ENCODE results near the gene PISD.
A peak's percentile ranks its signal among the peaks of the same experiment; 100 is the strongest.
"Not testable (repeated sequence)": the region's sequence is repeated elsewhere in the genome, so short reads cannot be mapped to it uniquely, and the experiment has no call there.

PISD gene

GRCh38 chr22:31615491-31615860, 46.5 kb downstream of the PISD start:
- in situ Hi-C loops (cut with HindIII; ENCODE audit: low pct_ligation_motif_present, low pct_unique_long_range_greater_than_20kb, low sequenced_read_pairs): no loop called here
- no peak for DNase-seq

GRCh38 chr22:31614781-31615490, 47.1 kb downstream of the PISD start:
- in situ Hi-C loops (cut with HindIII; ENCODE audit: low pct_ligation_motif_present, low pct_unique_long_range_greater_than_20kb, low sequenced_read_pairs): no loop called here
- DNase-seq: no peak

GRCh38 chr22:31613904-31614296, 48.1 kb downstream of the PISD start:
- in situ Hi-C loops (cut with HindIII; ENCODE audit: low pct_ligation_motif_present, low pct_unique_long_range_greater_than_20kb, low sequenced_read_pairs): no loop called here

GRCh38 chr22:31613286-31613903, 48.6 kb downstream of the PISD start:
- no peak for DNase-seq
- in situ Hi-C loops (cut with HindIII; ENCODE audit: low pct_ligation_motif_present, low pct_unique_long_range_greater_than_20kb, low sequenced_read_pairs): no loop called here

More at GRCh38 chr22:31613904-31614296, 48.1 kb downstream of the PISD start:
- no peak for DNase-seq

- in situ Hi-C loops (cut with HindIII; ENCODE audit: low pct_ligation_motif_present, low pct_unique_long_range_greater_than_20kb, low sequenced_read_pairs): no loop called here
- no peak for DNase-seq
Observed at GRCh38 chr22:31612891-31613285, 49.1 kb downstream of the PISD start.

- in situ Hi-C loops (cut with HindIII; ENCODE audit: low pct_ligation_motif_present, low pct_unique_long_range_greater_than_20kb, low sequenced_read_pairs): no loop called here
- no peak for DNase-seq
Observed at GRCh38 chr22:31611061-31611760, 50.8 kb downstream of the PISD start.

GRCh38 chr22:31610611-31611010, 51.4 kb downstream of the PISD start:
- no peak for DNase-seq
- in situ Hi-C loops (cut with HindIII; ENCODE audit: low pct_ligation_motif_present, low pct_unique_long_range_greater_than_20kb, low sequenced_read_pairs): no loop called here

- in situ Hi-C loops (cut with HindIII; ENCODE audit: low pct_ligation_motif_present, low pct_unique_long_range_greater_than_20kb, low sequenced_read_pairs): no loop called here
- DNase-seq: no peak
Observed at GRCh38 chr22:31609716-31610115, 52.3 kb downstream of the PISD start.

- in situ Hi-C loops (cut with HindIII; ENCODE audit: low pct_ligation_motif_present, low pct_unique_long_range_greater_than_20kb, low sequenced_read_pairs): no loop called here
- DNase-seq: no peak
Observed at GRCh38 chr22:31607696-31608095, 54.3 kb downstream of the PISD start.

- no peak for DNase-seq
- in situ Hi-C loops (cut with HindIII; ENCODE audit: low pct_ligation_motif_present, low pct_unique_long_range_greater_than_20kb, low sequenced_read_pairs): no loop called here
Observed at GRCh38 chr22:31605851-31606585, 56.0 kb downstream of the PISD start.

- DNase-seq: no peak
- in situ Hi-C loops (cut with HindIII; ENCODE audit: low pct_ligation_motif_present, low pct_unique_long_range_greater_than_20kb, low sequenced_read_pairs): no loop called here
Observed at GRCh38 chr22:31604746-31605705, 57.0 kb downstream of the PISD start.

- DNase-seq: no peak
- in situ Hi-C loops (cut with HindIII; ENCODE audit: low pct_ligation_motif_present, low pct_unique_long_range_greater_than_20kb, low sequenced_read_pairs): no loop called here
Observed at GRCh38 chr22:31604137-31604705, 57.8 kb downstream of the PISD start.

GRCh38 chr22:31603574-31603973, 58.4 kb downstream of the PISD start:
- in situ Hi-C loops (cut with HindIII; ENCODE audit: low pct_ligation_motif_present, low pct_unique_long_range_greater_than_20kb, low sequenced_read_pairs): no loop called here
- DNase-seq: no peak

- peak; percentile 87 for DNase-seq
- in situ Hi-C loops (cut with HindIII; ENCODE audit: low pct_ligation_motif_present, low pct_unique_long_range_greater_than_20kb, low sequenced_read_pairs): no loop called here
Observed at GRCh38 chr22:31603081-31603525, 58.9 kb downstream of the PISD start.

- in situ Hi-C loops (cut with HindIII; ENCODE audit: low pct_ligation_motif_present, low pct_unique_long_range_greater_than_20kb, low sequenced_read_pairs): no loop called here
- peak; percentile 93 for DNase-seq
Observed at GRCh38 chr22:31602259-31602952, 59.6 kb downstream of the PISD start.

- no peak for DNase-seq
- in situ Hi-C loops (cut with HindIII; ENCODE audit: low pct_ligation_motif_present, low pct_unique_long_range_greater_than_20kb, low sequenced_read_pairs): no loop called here
Observed at GRCh38 chr22:31595271-31595670, 66.7 kb downstream of the PISD start.

- in situ Hi-C loops (cut with HindIII; ENCODE audit: low pct_ligation_motif_present, low pct_unique_long_range_greater_than_20kb, low sequenced_read_pairs); DNase-seq: not testable (repeated sequence)
Observed at GRCh38 chr22:31590161-31590560, 71.9 kb downstream of the PISD start.
